Stimulated activated CD4-positive, alpha-beta T cell treated with anti-CD3 and anti-CD28 coated beads, Interleukin-15, amount 100 ng/mL, for 48 hours (primary cell): Measurements from ENCODE around the gene GPC6.

Experiments
- DNase-seq, 2 donors: peaks; one replicate each; pipeline ENCODE4 v3.0.0-alpha.2; 2020; ENCODE audit warnings: low read depth in 2 of 2

Gene GPC6

DNA sequence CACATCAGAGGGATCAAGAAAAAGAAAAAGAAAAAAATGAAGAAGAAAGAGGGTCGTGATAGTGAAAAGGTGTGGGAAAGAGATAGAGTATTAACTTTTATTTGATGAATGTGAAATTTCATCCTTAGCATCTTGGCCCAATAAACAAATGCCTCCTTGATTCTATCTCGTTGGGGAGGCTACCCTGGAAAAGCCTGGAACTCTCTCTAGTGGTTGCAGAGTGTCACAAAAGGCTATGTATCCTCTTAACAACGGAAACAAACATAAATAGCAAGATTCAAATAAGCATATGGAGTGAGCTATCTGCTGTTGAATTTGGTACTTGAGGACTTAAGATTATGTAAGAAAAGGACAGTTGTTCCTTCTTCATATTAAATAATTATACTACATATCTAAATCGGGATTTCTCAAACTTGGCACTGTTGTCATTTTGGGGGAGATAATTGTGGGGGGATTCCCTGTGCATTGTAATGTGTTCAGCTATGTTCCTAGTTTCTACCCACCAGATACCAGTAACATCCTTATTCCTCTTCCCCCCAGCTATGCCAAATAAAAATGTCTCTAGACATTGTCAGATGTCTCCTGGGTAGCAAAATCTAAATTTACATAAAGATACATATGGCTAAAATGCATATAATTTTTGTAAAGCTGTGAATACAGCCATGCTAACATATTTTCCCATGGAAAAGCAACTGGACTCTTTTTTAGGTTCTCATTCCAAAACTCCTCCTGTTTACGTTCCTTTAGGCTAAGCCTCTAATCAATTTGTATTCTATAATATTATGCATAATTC lies 695.7 kb downstream of the GPC6 start:
- DNase-seq, result no peak

DNA sequence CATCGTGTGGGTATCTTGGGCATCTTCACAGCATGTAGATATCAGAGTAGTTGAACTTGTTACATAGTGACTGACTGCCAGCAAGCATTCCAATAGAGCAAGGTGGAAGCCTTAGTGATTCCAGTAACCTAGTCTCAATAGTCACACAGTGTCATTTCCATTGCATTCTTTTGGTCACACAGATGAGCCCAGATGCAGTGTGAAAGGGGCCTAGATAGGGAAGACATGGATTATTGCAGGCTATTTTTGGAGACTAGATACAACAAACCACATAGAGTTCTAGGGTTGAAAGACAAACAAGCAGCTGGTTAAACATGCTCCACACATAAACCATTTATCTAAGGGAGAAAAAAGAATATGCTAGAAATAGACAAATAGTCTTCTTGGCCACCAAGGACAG lies 699.4 kb downstream of the GPC6 start:
- no peak for DNase-seq

DNA sequence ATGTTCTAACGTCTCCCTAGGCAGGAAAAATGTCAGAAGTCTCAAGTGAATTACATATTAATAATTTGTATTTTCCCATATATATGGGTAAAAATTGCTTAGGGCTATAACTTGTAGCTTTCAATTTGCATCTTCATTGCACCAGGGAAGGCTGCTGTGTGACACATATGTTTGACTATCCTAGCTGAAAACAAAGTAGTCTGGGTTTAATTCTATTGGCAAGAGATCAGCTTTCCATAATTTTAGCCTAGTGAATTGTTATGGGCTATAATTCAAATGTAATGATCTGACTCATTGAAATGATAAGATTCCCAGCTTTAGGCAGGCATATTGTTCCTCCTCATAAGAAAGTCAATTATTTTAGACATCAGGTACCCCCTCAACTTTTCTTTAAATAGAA lies 699.8 kb downstream of the GPC6 start:
- no peak for DNase-seq

DNA sequence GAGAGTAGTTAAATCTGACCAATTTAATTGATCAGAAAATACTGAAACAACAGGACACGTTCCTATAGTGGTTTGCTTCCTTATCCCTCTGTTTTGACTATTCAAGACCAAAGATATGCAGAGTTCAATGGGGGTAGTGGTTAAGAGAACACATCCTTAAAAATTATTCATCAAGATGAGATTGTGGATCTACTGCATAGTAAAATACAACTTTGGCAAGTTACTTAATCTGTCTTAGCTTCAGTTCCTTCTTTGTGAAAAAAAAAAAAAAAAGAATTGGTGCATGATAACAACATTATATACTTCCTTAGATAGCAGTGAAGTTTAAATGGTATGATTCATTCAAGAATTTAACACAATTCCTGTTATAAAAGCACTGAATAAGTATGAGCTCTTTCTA lies 700.8 kb downstream of the GPC6 start:
- no peak for DNase-seq

DNA sequence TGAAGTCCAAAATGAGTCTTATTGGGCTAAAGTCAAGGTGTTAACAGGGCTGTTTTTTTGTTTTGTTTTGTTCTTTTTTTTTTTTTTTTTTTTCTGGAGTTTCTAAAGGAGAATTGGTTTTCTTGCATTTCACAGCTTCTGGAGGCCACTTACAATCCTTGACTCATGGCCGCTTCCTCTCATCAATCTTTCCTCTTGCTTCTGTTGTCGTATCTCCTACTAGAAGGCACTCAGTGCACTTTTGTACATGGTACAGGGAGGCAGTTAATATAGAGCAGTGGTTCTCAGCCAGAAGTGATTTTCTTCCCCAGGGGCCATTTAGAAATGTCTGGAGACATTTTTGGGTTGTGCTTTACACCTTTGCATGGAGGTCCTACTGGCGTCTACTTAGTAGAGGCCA lies 706.3 kb downstream of the GPC6 start:
- DNase-seq, result no peak

DNA sequence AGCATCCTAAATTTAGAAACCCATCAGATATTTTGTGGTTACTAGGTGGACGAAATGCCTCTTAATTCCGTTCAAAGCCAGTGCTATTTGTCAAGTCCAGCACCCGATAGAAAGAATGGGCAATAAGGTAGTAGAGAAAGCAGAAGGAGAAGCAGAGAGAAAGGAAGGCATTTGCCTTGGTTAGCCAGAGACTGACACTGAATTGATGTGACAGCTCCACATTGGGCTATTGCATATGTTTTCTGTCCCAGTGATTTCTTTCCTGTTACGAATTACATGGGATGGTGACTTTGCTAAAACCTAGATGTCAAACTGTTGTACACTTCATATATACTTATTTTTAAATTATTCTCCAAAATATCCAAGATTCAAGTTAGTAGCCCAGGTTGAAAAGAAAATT lies 710.3 kb downstream of the GPC6 start:
- DNase-seq, result no peak

DNA sequence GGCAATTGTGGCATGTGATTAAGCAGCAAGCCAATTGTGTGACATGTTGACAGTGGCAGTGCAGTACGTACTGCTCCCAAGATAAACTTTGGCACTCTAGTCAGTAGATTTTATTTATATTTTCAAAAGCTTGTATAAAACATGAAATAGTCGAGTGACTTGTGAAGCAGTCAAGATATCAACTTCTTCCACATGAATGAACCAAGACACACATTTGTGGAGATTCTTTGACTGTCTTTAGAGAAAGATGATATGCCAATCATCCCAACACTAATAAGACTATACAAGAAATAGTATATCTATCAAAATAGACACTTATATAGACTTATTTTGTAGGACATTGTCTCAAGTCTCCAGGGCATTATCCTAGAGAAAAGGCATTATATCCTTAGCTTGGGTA lies 714.8 kb downstream of the GPC6 start:
- no peak for DNase-seq

DNA sequence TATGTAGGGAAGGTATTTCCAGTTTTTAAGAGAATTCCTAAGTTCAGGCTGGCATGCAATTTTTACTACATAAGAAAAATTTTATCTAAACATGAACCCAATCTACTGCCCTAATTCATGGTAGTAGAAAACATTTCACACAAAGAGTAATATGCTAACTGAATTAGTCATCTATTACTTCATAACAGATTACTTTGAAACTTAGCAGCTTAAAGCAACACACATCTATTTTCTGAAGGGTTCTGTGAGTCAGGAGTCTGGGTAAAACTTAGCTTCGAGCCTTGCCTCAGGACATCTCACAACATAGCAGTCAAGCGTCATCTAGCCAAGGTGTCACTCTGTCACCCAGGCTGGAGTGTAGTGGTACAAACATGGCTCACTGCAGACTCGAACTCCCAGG lies 715.4 kb downstream of the GPC6 start:
- no peak for DNase-seq

DNA sequence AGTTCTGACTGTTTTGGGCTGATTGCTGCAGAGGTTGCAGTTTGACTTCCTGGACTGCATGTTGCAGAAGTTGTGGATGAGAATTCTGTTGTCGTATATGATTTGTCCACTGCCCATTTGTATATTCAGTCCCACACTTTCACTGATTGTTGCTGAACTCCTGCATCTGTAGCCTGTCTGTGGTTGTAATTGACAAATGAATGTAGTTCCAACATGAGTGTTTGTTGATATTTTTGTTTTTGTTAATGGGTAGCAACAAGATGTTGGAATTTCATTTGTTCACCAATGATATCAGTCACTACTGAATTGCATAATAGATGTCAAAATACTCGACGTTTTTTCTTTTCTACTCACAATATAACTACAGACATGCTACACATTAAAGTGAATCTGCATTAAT lies 719.0 kb downstream of the GPC6 start:
- DNase-seq, result no peak

DNA sequence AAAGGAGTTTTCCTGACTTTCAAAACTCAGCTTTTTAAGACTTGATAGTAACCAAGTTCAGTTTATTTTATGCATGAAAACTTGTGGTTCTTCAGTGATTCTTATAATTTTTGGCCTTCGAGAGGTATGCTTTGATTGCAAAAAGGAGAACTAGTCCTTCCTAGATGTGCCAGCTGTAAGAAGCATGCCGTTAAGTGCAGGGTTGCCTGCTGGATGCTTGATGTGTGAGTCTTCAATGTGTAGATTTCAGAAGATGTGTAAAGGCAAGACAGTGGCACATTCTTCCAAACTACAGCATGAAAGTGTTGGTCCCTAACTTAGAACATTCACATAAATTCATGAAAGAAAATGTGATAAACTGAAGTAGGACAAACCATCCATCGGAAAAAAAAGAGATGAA lies 720.4 kb downstream of the GPC6 start:
- DNase-seq, result no peak

DNA sequence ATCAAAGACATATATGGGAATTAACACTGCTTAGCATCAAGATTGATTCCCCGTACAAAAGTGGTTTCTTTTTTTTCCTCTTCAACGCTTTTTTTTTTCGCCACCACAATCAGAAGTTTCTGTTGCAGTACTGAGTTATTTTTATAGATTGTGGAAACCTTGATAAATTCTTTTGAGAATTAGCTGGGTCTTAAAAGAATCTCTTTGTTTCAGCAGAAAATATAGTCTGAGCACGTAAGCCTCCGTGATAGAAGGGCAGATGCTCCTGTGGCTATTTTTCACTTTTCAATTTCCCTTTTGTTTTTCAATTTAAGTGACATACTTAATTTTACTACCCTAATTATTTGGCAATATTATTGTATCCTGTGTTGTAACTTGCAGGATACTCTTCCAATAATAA lies 721.0 kb downstream of the GPC6 start:
- no peak for DNase-seq

DNA sequence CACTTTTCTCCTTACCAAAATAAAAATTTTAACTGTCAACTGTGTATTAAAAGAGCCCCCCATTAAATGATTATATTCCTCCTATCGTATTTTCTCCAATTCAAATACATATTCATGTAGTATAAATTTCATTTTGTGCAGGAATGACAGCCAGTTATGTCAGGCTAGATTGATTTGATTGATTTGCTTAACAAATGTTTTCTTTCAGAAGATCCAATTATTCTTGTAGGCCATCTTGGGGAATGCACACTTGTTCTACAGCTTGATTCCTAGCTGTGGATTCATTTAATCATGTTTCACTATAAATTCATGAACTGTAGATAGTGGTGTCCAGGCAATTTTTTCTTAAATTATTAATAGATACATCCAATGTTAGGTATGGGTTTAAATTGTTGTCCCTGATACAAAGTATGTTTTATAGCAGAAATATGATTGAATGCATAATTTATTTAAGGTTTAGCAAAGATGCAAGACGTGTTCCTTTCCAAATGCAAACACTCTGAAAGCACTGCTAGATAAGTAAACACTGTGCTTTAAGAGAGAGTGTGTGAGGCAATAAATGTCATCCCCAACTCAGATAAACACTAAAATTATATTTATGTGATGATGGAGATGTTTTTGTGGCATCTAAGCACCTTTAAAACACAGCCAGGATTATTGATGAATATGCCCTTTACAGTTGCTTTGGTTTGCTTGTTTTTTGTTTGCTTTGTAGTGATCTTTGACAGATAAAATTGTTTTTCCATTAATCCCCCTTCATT lies 721.7 kb downstream of the GPC6 start:
- no peak for DNase-seq

DNA sequence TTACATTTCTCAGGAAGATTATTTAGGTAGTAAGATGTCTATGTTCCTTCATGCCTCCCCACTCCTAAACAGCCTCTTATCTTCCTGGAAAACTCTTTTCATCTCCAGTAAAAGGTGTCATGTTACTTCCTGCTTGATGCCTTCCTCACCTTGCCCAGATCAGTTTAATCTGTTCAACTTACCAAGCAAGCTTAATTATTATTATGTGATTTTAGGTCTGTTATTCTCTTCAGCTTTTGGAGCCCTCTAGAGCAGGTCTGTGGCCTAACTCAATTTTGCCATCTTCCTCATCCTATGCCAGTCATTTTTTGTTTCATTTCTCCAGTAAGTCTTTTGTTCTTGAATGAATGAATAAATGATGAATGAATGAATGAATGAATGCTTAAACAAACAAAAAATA lies 724.5 kb downstream of the GPC6 start:
- no peak for DNase-seq

DNA sequence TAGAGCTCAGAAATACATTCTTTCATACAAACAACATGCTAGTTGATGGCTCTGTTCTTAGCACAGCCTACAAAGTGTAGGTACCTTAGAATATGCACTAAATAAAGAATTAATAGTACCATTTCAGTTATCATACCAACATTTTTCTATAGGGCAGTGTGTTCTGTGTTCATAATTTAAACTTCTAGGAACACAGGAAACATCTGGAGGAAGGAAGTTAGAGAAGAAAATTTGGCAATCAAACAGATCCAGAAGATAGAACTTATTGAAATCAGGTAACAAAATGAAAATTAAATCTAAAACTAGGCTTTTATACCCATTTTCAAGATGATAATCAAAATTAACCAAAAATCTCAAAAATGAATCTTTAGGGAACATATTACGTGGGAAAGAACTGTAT lies 725.3 kb downstream of the GPC6 start:
- DNase-seq, result no peak

DNA sequence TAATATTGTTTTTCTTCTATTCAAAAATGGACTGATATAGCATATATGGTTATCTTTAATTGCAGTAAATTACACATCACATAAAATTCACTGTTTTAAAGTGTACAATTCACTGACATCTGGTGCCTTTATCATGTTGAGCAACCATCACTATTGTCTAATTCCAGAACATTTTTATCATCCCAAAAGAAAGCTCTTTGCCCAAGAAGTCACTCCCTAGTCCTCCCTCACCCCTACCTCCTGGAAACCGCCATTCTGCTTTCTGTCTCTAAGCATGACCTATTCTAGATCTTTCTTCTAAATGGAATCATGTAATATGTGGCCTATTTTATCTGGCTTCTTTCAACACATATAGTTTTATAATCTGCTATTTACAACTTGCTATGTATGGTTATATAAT lies 727.2 kb downstream of the GPC6 start:
- no peak for DNase-seq

DNA sequence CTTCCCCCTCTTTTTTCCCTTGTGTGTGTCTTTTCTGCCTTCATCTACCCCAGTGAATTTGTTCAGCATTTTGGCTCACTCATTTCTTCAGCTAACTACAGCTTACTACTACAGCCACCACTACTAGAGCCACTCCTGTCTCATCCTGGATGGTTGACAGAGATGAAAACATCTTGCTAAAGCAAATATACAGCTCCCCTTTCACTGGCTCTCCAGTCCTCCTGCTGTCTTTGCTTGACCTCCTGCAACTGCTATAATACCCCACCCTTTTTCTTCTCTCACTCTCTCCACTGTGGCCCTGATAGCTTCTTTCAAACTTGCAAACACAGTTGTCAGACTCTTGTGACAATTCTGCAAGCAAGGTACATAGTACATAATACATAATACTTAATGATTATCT lies 729.3 kb downstream of the GPC6 start:
- no peak for DNase-seq

DNA sequence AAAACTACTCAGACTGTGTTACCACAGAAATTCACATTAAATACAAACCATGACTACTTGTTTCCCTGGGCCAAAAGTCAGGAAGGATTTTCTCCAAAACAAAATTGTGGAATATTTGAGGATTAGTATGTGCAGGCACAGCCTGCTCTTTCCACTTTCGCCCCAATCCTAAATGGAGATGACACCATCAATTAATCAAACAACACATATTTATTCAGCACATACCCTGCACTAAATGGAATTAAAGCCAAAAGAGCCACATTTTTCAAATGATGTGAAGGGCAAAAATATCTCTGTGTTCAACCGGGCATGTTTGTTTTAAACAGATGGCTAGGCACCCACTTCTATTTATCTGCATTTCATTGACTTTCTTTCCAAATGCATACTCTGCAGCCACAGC lies 729.8 kb downstream of the GPC6 start:
- no peak for DNase-seq

DNA sequence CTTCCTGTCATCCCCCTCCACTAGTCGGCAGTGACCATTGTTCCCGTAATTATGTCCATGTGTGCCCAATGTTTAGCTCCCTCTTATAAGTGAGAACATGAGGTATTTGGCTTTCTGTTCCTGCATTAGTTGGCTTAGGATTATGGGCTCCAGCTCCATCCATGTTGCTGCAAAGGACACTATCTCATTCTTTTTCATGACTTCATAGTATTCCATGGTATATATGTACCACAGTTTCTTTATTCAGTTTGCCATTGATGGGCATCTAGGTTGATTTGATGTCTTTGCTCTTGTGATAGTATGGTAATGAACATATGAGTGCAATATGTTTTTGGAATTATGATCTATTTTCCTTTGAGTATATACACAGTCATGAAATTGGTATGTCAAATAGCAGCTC lies 730.8 kb downstream of the GPC6 start:
- DNase-seq, result no peak

DNA sequence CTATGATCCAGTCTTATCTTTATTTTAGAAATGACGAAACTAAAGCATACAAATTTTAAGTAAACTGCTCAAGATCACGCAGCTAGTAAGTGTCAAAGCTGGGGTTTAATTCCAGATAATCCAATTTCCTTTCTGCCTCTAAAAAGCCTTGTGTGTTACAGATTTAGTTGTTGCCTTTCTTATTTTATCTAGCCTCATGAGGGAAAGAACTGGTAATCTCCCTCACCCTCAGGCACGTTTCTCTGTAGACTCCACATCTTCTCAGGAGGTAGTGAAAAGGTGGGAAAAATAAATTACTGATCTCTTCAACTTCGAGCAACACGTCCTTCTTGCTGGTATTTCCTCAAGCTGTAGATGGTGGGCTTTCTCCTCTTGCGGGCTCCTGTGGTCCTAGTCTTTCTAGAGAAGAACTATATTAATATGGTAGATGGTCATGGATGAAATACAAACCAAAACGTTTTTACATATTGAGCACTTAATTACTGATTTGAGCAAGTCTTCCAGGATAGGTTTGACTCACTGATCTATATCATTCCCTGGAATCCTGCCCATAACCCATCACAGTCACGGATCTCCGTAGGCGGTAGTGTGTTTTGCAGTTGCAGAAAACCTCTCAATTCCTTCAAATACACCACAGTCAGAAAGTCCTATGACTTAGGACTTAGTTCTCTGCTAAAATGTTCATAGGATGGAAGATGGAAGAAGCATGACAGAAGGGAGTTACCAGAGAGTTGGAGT lies 733.4 kb downstream of the GPC6 start:
- no peak for DNase-seq

DNA sequence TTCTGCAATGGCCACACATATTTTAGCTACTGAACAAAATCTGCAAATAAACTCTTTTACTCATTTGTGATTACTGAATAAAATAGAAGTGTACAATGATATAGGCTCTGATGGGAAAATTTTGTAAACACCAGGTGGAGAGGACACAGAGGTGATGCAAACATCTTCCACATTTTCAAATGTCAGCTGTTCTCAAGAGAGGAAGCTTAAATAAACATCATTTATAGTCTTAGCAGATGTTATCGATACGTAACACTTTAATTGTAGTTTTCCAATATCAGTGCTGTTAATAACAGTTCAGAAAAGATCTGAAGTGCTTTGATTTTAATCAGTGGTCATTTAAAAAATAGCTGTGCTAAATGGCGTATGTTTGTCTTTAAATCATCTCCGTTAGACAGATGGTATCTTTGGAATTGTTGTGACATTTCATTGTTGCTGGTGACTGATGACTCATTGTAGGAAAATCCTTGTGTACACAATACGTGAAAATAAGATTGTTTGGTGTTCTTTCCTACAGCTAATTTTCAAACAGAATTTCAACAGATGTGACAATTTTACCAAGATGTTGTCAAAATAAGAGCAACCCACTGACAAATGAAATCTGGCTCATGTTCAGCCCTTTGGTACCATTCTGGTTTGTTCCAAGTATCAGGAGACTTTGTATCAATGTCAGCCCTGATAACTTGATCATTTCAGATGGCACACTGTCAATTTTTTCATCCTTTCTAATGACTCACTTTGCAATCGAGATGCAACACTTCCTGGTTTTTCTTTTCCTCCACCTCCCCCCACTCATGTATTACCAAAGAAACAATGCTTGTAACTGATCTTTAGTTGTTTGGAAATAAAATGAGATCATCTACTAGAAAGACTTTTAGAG lies 736.9 kb downstream of the GPC6 start:
- DNase-seq, result no peak

DNA sequence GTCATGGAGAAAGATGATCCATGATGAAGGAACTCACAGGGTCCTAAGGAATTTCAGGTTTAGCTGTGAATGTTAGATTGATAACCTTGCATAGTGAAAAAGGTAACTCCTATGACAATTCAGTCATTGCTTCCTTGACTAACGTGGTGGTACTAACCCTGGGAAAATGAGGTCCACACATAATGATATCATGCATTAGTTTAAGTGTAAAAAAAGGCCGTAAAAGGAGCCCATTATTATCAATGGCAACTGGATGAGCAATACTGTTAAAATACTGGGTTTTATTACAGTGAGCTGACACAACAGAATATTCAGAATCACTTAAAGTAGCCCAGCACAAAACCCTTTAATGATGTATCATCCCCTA lies 737.5 kb downstream of the GPC6 start:
- no peak for DNase-seq

DNA sequence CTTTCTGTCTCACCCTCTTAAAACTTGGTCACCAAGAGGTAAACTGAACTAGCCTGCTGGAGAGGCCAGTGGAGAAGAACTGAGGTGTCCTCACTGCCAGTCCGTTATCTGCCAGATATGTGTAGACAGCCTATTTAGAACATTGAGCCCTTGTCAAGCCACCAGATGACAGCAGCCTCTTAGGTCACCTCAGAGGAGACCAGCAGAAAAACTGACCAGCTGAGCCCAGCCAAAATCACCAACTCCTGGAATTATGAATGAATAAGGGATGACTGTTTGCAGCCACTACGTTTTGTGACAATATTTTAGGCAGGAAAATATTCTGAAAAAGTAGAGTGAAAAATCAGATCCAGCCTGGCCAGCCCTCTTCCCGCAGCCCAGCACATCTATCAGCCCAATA lies 739.0 kb downstream of the GPC6 start:
- no peak for DNase-seq
